GM19372 (cell line): Measurements from ENCODE around the gene LCLAT1.

Experiments
- ATAC-seq: cut with Tn5 transposase; IDR thresholded peaks from one replicate; pipeline ENCODE4 v1.9.1; 2021; ENCODE audit warnings: mild to moderate bottlenecking, low read depth, moderate library complexity; ENCODE audit not compliant: unreplicated experiment

LCLAT1 gene

GRCh38 chr2:30686000-30686399 is 239.0 kb downstream of the LCLAT1 start:
- ATAC-seq, result no peak

- no peak for ATAC-seq
Measured at GRCh38 chr2:30686669-30687068, 239.6 kb downstream of the LCLAT1 start.

DNA sequence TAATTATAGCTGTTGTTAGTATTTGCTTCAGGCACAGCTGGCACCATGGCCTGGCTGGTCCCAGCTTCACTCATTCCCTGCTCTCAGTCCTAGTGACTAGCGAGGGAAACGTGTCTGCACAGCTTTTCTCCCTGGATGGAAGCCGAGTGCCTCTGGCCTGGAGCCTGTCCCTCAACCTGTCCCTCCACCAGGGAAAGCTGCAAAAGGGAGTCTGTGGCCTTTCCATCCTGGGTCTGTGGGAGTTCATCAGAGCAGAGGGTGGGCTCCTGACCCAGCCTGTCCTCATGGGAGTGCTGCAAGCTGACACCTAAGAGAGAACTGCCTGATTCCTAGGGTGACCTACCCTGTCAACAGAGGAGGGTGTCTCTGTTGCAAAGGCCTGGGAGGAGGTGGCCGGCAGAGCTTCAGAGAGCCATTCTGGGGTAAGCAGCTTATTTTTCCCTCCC is 241.9 kb downstream of the LCLAT1 start:
- no peak for ATAC-seq

- ATAC-seq, result no peak
Measured at GRCh38 chr2:30689496-30690125, 242.6 kb downstream of the LCLAT1 start.

DNA sequence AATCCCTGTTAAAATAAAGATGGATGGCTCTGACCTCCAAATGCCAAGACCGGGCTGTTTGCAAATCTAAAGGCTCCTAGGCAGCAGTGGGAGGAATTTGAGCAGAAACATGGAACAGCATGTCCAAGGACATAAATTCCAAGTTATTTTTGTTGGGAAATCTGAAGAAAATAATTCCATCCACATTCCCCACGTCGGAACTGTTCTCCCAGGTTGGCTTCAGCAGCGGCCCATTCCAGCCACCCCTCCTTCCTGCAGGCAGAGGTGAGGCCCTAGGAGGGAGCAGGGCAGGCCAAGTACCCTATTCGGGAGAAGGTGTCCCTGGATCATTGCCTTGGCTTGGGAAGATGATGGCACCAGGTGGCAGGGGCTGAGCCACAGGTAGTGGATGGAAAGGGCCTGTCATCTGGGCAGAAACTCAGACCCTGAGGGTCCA is 243.1 kb downstream of the LCLAT1 start:
- ATAC-seq, result no peak

GRCh38 chr2:30691091-30691947 is 244.3 kb downstream of the LCLAT1 start:
- ATAC-seq, result no peak

GRCh38 chr2:30691948-30692828 is 245.1 kb downstream of the LCLAT1 start:
- no peak for ATAC-seq

DNA sequence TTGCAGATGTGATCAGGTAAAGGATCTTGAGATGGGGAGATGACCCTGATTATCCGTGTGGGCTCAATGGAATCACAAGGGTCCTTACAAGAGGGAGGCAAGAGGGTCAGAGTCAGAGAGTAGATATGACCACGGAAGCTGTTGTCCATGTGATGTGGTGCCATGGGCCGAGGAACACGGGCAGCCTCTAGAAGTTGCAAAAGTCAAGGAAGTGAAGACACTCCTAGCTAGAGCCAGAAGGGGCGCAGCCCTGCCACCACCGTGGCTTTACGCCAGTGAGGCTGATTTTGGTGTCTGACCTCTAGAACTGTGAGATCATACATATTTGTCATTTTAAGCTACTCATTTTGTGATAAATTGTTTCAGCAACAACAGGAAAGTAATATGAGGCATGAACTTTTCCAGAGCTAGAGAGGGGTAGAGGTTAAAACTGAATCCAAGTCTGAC is 245.8 kb downstream of the LCLAT1 start:
- ATAC-seq, result no peak
